Measurements from ENCODE around the gene IQSEC2.

The IQSEC2 gene

GRCh38 chrX:53241558-53241957 is 39.8 kb downstream of the IQSEC2 start:
- no peak for DNase-seq

GRCh38 chrX:53239474-53239873 is 41.9 kb downstream of the IQSEC2 start:
- no peak for DNase-seq

- DNase-seq, result no peak
These were observed 44.3 kb downstream of the IQSEC2 start for GRCh38 chrX:53237056-53237455.

- DNase-seq, result no peak
These were observed 45.2 kb downstream of the IQSEC2 start for GRCh38 chrX:53236025-53236679.

GRCh38 chrX:53235566-53235965 is 45.8 kb downstream of the IQSEC2 start:
- DNase-seq, result no peak

GRCh38 chrX:53234484-53234883 is 46.9 kb downstream of the IQSEC2 start:
- DNase-seq, result no peak

GRCh38 chrX:53233536-53233935 is 47.8 kb downstream of the IQSEC2 start:
- no peak for DNase-seq

GRCh38 chrX:53230116-53230515 is 51.3 kb downstream of the IQSEC2 start:
- no peak for DNase-seq

- no peak for DNase-seq
These were observed 54.1 kb downstream of the IQSEC2 start for GRCh38 chrX:53227224-53227765.

GRCh38 chrX:53224860-53225797 is 56.3 kb downstream of the IQSEC2 start, which contains the start of gene KDM5C:
KDM5C (minus strand) TSS chrX:53225207; CDS start chrX:53224889, 318 bp downstream.
- peak; percentile 73 for DNase-seq

GRCh38 chrX:53223955-53224859 is 57.2 kb downstream of the IQSEC2 start:
- no peak for DNase-seq

GRCh38 chrX:53223068-53223693 is 58.2 kb downstream of the IQSEC2 start:
- DNase-seq, result no peak
